IgD-negative memory B cell (primary cell): ENCODE results near the gene ATXN1. TPM values are rescaled to one million over a fixed set of nuclear protein-coding genes. Genes with fewer than 3 reads are reported as not detected.
"Not testable (repeated sequence)": the region's sequence is repeated elsewhere in the genome, so short reads cannot be mapped to it uniquely, and the experiment has no call there.

Experiments used
- H3K27ac Mint-ChIP-seq, 3 donors: one replicate each; pipeline ENCODE4 v1.8.0; 2020 to 2022; ENCODE audit warnings: mild to moderate bottlenecking in 3 of 3, mixed read lengths in 3 of 3, moderate library complexity in 1 of 3
- H3K27me3 Mint-ChIP-seq: one replicate; pipeline ENCODE4 v1.8.0; 2021; ENCODE audit warnings: mixed read lengths
- H3K36me3 Mint-ChIP-seq: one replicate; pipeline ENCODE4 v1.8.0; 2020; ENCODE audit warnings: mild to moderate bottlenecking, mixed read lengths
- H3K4me1 Mint-ChIP-seq, 3 donors: one replicate each; pipeline ENCODE4 v1.8.0; 2020 to 2022; ENCODE audit warnings: mixed read lengths in 3 of 3, mild to moderate bottlenecking in 1 of 3
- H3K4me3 Mint-ChIP-seq, 4 donors: one replicate each; pipeline ENCODE4 v1.8.0; 2020 to 2022; ENCODE audit warnings: mild to moderate bottlenecking in 4 of 4, mixed read lengths in 4 of 4, moderate library complexity in 3 of 4
- H3K9me3 Mint-ChIP-seq, 3 donors: one replicate each; pipeline ENCODE4 v1.8.0; 2020 to 2021; ENCODE audit warnings: mixed read lengths in 3 of 3, mild to moderate bottlenecking in 1 of 3
- polyA plus RNA-seq: library from polyadenylated mRNA; unstranded; fragments of 300-500 nt; fragmentation: Illumina TruSeq; gene quantifications from one replicate; pipeline ENCODE4 v1.2.3, GENCODE V29; 2021

ATXN1 gene
- polyA plus RNA-seq, 1 donor from 2014 or later = 5.0 TPM

DNA sequence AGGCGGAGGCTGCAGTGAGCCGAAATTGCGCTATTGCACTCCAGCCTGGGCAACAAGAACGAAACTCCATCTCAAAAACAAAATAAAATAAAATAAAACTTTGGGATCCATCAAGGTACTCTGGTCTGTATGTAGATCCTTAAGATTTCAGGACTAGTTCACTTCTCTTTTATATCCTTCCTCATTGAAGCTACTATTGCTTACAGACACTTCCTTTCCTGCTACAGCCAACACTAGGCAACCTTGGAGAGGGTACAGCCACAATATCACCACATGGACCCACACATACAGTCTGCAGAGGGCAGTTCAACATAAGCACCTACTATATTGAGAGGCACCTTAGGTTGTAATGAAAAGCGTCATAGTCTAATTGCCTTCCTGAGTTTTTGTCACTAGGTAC, 113.3 kb downstream of the ATXN1 start:
- no peaks in the 10 kb centered on the region for H3K27me3 Mint-ChIP-seq
- no peak overlapping the region for H3K4me3 Mint-ChIP-seq
- peak overlapping the region in 1 of 3 donors; percentile 61 for H3K27ac Mint-ChIP-seq
- no peaks in the 10 kb centered on the region for H3K9me3 Mint-ChIP-seq
- H3K36me3 Mint-ChIP-seq = peaks cover 13% of the 10 kb centered on the region
- H3K4me1 Mint-ChIP-seq = peaks cover 8 to 13% (median 10%) of the 10 kb centered on the region in 3 donors

DNA sequence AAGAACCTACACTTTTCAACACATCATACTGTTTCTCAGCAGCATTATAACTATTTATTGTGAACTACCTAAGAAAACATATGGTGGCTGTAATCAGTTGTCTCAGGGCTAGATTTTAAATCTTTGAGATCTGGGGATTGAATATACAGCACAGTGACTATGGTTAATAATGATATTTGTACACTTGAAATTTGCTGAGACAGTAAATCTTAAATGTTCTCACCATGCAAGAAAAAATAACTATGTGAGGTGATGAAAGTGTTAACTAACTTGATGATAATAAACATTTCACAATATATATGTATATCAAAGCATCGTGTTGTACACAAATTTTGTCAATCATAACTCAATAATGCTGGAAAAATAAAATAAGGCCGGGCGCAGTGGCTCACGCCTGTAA, 113.8 kb downstream of the ATXN1 start:
- H3K27ac Mint-ChIP-seq = peak overlapping the region in 1 of 3 donors; percentile 61
- peaks cover 14% of the 10 kb centered on the region for H3K36me3 Mint-ChIP-seq
- no peaks in the 10 kb centered on the region for H3K27me3 Mint-ChIP-seq
- H3K4me3 Mint-ChIP-seq = no peak overlapping the region
- no peaks in the 10 kb centered on the region for H3K9me3 Mint-ChIP-seq
- peaks cover 8 to 11% (median 9%) of the 10 kb centered on the region in 3 donors for H3K4me1 Mint-ChIP-seq

DNA sequence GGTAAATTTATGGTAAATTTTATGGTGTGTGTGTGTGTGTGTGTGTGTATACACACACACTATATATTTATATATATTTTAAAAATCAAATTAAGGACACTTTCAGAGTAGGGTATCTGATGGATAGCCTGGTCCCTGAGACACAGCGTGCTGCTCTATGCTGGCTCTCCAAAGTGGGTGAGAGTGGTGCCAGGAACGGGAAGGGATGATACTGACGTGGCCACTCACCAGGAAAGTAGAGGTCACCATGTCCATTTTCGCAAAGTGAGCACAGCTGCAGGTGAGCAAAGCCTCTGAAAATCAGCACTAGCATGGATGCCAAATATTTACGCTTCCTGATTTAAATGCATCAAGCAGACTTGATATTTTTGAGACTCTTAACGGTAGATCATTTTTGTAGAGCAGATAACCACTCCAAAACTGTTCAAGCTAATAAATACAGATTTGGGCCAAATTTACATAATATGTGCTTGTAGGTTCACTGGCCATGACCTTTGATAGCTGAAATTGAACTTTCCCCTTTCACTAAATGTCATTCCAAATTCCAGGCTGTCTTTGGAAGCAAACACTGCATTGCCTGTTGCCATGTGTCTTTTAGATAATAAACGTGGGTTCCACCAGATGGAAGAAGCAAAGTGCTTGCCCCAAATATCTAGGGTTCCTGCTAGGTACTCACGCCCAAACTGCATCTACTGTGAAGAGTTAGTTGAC, 116.6 kb downstream of the ATXN1 start:
- H3K4me3 Mint-ChIP-seq = no peak overlapping the region
- peaks cover 0 to 2% (median 0%) of the 10 kb centered on the region in 3 donors for H3K9me3 Mint-ChIP-seq
- peaks cover 8 to 13% (median 11%) of the 10 kb centered on the region in 3 donors for H3K4me1 Mint-ChIP-seq
- peak overlapping the region in 1 of 3 donors; percentile 29 for H3K27ac Mint-ChIP-seq
- no peaks in the 10 kb centered on the region for H3K27me3 Mint-ChIP-seq
- H3K36me3 Mint-ChIP-seq = peaks cover 17% of the 10 kb centered on the region

DNA sequence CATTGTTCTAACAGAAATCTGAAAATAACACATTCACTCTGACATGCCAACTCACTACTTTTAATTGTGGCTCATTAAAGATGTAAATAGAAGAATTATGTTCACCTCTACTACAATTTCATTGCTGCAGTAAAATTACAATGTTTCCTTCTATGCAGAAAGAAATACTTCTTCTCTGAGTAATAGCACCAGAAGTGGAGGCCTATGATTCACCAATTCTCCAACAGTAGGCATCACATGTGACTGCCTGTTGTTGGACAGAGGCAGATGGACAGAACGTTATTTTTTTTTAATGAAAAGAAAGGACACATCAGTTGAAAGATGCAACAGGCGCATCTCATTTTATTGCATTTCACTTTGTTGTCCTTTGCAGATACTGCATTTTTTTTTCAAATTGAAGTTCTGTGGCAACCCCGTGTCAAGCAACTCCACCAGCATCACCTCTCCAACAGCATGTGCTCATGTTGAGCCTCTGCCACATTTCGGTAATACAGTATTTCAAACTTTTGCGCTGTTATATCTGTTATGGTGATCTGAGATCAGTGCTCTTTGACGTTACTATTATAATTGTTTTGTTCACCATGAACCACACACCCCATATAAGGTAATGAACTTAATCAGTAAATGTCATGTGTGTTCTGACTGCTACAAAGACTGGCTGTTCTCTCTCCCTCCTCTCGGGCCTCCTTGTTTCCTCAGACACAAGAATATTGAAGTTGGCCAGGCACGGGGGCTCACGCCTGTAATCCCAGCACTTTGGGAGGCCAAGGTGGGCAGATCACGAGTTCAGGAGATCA, 121.4 kb downstream of the ATXN1 start:
- no peaks in the 10 kb centered on the region for H3K27me3 Mint-ChIP-seq
- H3K27ac Mint-ChIP-seq = peak overlapping the region in 1 of 3 donors; percentile 77
- H3K9me3 Mint-ChIP-seq = peaks cover 0 to 2% (median 0%) of the 10 kb centered on the region in 3 donors
- H3K4me1 Mint-ChIP-seq = peaks cover 11 to 17% (median 13%) of the 10 kb centered on the region in 3 donors
- peak overlapping the region in 3 of 4 donors; percentile 30 to 86 (median 48) for H3K4me3 Mint-ChIP-seq
- H3K36me3 Mint-ChIP-seq = peaks cover 9% of the 10 kb centered on the region

DNA sequence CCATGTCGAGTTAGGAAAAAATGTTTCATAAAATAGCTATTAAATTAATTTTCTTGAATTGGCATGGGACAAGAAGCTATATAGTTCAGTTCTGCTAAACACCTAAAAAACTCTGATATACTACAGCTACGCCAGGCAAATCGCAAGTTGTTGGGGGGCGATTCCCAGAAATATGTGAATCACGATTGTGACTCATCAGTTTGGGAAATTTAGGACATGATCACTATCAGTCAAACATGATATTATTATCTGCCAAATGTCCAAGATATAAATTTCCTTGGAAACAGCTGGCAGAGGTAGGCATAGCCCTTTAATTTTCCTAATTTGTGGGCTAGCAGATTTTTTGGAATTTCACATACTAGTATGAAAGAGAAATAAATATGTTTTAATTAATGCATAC, 123.6 kb downstream of the ATXN1 start:
- Mint-ChIP-seq H3K27me3 (no peaks in the 10 kb centered on the region), H3K27ac (no peak overlapping the region), H3K4me3 (no peak overlapping the region), H3K36me3 (peaks cover 7% of the 10 kb centered on the region), H3K9me3 (peaks cover 0 to 2% (median 0%) of the 10 kb centered on the region in 3 donors), H3K4me1 (peaks cover 9 to 22% (median 17%) of the 10 kb centered on the region in 3 donors)

DNA sequence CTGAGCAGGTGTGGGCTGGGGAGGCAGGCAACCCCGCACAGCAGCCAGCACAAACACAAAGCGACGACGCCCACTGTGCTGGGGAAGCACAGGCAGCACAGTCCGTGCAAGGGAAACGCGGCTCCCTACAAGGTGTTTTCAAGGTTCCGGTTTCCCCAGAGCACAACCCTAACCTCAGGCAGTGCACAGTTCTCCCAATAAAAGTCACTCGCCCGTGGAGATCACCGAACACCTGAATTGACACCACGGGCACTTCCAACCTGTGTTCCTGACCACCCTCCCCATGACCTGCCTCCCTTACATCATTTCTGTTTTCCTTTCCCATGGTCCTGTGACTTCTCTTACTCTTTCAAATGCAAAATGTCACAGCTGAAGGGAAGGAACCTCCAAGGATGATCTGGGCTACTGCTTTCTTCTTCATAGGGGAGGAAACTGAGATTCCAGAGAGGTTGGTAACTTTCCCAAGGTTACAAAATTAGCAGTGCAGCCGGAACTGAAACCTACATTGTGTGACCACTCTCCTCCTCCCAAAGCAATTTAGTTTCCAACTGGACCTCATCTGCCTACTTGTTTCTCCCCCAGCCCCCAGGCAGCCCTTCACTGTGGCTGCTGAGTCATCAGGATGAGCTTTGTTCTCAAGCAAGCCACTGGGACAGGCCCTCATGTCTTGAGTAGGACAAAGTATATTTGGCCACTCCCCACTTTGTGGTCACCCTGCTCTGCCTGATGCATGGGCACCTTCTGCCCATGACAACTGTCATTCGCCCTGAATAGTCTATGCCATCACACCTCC, 125.3 kb downstream of the ATXN1 start:
- H3K4me3 Mint-ChIP-seq = no peak overlapping the region

DNA sequence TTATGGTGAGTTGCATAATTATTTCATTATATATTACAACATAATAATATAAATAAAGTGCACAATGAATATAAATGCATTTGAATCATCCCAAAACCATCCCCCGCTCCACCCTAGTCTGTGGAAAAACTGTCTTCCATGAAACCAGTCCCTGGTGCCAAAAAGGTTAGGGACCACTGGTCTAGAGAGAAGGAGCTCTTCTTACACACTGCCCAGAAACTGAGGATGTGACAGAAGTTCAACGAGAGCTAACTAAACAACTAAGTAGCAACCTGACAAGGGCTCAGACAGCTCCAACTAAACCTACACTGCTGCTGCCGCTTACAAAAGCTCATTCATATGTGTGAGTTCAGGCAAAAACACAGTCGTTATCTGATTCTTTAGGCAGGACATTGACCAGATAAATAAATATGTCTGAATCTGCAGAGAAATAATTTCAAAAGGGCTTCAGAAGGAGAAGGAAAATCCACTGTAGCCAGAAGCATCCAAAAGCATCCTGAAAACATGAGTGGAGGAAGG, 125.9 kb downstream of the ATXN1 start:
- peak overlapping the region in 1 of 3 donors; percentile 17 for H3K27ac Mint-ChIP-seq
- no peaks in the 10 kb centered on the region for H3K27me3 Mint-ChIP-seq
- H3K4me3 Mint-ChIP-seq = no peak overlapping the region
- H3K36me3 Mint-ChIP-seq = peaks cover 4% of the 10 kb centered on the region
- H3K4me1 Mint-ChIP-seq = peaks cover 11 to 20% (median 16%) of the 10 kb centered on the region in 3 donors
- H3K9me3 Mint-ChIP-seq = no peaks in the 10 kb centered on the region

More for the DNA sequence above, 125.3 kb downstream of the ATXN1 start:
- no peaks in the 10 kb centered on the region for H3K27me3 Mint-ChIP-seq
- H3K4me1 Mint-ChIP-seq = peaks cover 14 to 23% (median 20%) of the 10 kb centered on the region in 3 donors
- H3K9me3 Mint-ChIP-seq = no peaks in the 10 kb centered on the region
- peaks cover 4% of the 10 kb centered on the region for H3K36me3 Mint-ChIP-seq
- peak overlapping the region in 1 of 3 donors; percentile 75 for H3K27ac Mint-ChIP-seq

DNA sequence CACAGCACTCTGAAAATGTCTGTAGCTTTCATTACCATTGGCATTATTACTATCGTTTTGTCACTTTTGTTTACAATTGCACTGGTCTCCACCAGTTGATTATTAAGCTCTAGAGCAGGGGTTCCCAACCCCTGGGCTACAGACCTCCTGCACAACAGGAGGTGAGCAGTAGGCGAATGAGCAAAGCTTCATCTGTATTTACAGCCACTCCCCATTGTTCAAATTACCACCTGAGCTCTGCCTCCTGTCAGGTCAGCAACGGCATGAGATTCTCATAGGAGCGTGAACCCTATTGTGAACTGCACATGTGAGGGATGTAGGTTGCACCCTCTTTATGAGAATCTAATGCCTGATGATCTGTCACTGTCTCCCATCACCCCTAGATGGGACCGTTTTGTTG, 126.4 kb downstream of the ATXN1 start:
- Mint-ChIP-seq H3K27ac (peak overlapping the region in 1 of 3 donors; percentile 17), H3K4me3 (no peak overlapping the region), H3K36me3 (no peaks in the 10 kb centered on the region), H3K27me3 (no peaks in the 10 kb centered on the region), H3K9me3 (no peaks in the 10 kb centered on the region), H3K4me1 (peaks cover 7 to 17% (median 16%) of the 10 kb centered on the region in 3 donors)

DNA sequence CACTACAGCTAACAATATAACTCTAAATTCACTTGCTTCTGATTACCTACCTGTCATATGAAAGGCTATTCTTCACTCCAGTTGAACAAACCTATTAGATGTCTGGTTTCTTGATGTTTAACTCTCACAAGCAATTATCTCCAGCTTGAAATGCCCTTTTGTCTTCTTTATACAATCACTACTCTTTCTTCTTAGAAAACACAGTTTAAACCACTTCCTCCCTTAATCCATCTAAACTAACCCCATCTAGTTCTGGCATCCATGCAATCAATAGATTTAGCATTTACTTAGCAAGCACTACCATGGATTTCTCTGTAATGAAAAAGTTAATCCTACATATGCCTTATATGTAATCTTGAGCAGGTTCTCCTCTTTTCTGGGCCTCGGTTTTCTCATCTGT, 127.3 kb downstream of the ATXN1 start:
- Mint-ChIP-seq H3K27me3 (no peaks in the 10 kb centered on the region), H3K9me3 (no peaks in the 10 kb centered on the region), H3K4me1 (peaks cover 7 to 17% (median 16%) of the 10 kb centered on the region in 3 donors), H3K4me3 (no peak overlapping the region), H3K27ac (no peak overlapping the region), H3K36me3 (no peaks in the 10 kb centered on the region)

DNA sequence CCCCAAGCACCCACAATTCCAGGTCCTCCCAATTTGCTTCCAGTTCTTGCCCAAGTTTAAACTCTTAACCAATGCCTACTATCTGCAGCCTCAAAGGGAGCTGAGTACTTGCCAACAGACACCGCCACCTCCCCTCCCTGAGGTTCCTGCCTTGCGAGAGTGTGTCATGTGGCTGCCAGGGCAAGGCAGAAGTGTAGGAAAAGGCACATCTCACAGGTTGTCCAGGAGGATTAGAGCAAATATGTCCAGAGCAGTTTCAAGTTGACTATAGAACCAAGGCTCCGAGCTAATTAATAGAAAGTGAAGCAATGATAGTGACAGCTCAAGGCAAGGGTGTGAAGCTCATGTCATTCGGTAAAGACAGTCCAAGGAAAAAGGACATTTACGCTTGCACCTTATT, 127.8 kb downstream of the ATXN1 start:
- Mint-ChIP-seq H3K4me1 (peaks cover 6 to 17% (median 16%) of the 10 kb centered on the region in 3 donors), H3K27me3 (no peaks in the 10 kb centered on the region), H3K36me3 (no peaks in the 10 kb centered on the region), H3K9me3 (no peaks in the 10 kb centered on the region), H3K27ac (peak overlapping the region in 1 of 3 donors; percentile 64), H3K4me3 (no peak overlapping the region)

DNA sequence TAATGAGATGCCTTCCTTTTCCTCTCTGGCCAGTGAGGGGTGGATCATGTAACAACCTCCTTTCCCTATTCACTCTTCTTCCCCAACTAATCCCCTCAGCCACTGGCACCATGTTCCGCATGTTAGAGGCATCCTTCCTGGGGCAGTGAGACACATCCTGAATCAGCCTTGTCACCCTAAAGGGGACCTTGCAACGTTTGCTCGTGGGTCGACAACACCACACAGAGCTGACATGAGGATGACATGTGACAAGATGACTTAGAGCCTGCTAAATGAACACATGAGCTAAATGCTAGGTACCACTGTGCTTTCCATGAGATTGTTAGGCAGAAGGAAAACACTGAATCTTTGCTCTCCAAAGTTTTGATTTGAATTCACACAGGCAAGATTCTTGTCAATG, 129.2 kb downstream of the ATXN1 start:
- Mint-ChIP-seq H3K4me3 (no peak overlapping the region), H3K4me1 (peaks cover 6 to 17% (median 16%) of the 10 kb centered on the region in 3 donors), H3K27ac (peak overlapping the region in 1 of 3 donors; percentile 67), H3K27me3 (no peaks in the 10 kb centered on the region), H3K9me3 (no peaks in the 10 kb centered on the region), H3K36me3 (no peaks in the 10 kb centered on the region)

DNA sequence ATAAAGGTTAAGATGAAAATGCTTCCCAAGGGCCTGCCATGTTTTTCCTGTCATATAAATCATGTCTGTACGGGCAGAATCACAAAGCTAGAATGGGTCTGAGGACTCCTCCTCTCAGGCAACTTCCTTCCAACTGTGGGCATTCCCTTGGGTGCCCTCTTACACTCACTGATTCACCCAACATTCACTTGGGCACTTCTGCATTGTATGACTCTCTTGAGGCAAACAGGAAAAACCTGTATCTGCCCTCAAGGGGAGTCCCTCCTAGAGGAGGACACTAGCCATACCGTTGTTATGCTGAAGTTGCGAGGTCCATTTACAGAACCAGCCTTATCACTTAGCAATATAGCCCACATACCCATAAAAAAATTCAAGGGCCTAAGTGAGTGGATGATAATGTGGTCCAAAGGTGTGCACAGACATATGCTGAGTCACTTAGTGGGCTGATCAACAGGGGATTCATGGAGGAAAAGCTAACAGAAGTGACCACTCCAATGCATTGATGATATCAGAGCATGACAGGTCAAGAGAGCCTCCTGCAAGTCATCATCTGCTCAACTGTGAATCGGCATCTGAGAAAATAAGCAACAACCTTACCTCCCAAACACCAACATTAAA, 131.1 kb downstream of the ATXN1 start:
- H3K9me3 Mint-ChIP-seq = no peaks in the 10 kb centered on the region
- H3K27me3 Mint-ChIP-seq = no peaks in the 10 kb centered on the region
- H3K36me3 Mint-ChIP-seq = no peaks in the 10 kb centered on the region
- no peak overlapping the region for H3K4me3 Mint-ChIP-seq
- H3K27ac Mint-ChIP-seq = no peak overlapping the region
- H3K4me1 Mint-ChIP-seq = peaks cover 9 to 29% (median 12%) of the 10 kb centered on the region in 3 donors

DNA sequence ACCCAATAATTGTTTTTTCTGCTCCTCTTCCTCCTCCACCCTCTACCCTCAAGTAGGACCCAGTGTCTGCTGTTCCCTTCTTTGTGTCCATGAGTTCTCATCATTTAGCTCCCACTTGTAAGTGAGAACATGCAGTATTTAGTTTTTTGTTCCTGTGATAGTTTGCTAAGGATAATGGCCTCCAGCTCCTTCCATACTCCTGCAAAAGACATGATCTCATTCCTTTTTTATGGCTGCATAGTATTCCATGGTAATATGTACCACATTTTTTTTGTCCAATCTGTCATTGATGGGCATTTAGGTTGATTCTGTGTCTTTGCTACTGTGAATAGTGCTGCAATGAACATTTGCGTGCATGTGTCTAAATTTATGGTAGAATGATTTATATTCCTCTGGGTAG, 132.7 kb downstream of the ATXN1 start:
- not testable (repeated sequence) for H3K27me3 Mint-ChIP-seq, H3K36me3 Mint-ChIP-seq, H3K4me3 Mint-ChIP-seq, H3K9me3 Mint-ChIP-seq, H3K27ac Mint-ChIP-seq
- peaks cover 9 to 28% (median 15%) of the 10 kb centered on the region in 3 donors for H3K4me1 Mint-ChIP-seq

DNA sequence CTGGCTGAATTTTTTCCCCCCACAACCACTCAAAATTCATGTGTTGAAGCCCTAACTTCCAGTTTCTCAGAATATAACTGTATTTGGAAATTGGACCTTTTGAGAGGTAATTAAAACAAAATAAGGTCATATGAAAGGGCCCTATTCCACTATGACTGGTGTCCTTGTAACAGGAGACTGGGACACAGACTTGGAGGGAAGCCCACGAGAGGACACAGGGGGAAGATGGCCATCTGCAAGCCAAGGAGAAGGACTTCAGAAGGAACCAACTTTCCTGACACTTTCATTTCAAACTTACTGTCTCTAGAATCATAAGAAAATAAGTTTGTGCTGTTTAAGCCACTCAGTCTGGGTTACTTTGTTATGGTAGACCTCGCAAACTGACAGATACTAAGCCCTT, 134.6 kb downstream of the ATXN1 start:
- no peaks in the 10 kb centered on the region for H3K36me3 Mint-ChIP-seq
- H3K27ac Mint-ChIP-seq = no peak overlapping the region
- no peak overlapping the region for H3K4me3 Mint-ChIP-seq
- H3K9me3 Mint-ChIP-seq = no peaks in the 10 kb centered on the region
- peaks cover 9 to 46% (median 27%) of the 10 kb centered on the region in 3 donors for H3K4me1 Mint-ChIP-seq
- no peaks in the 10 kb centered on the region for H3K27me3 Mint-ChIP-seq
